HCT116 (cell line): Measurements from ENCODE around the gene TSC22D4. TPM values are rescaled to one million over a fixed set of nuclear protein-coding genes. Genes with fewer than 3 reads are reported as not detected.

ENCODE experiments used
- ATAC-seq: fragments of 200-7000 bp; cut with Tn5 transposase; 2 replicates; pipeline ENCODE4 v1.9.1; 2020; ENCODE audit warnings: mild to moderate bottlenecking, moderate library complexity
- BruUV-seq: library from RNA; stranded (reverse); fragments of 400-500 nt; replicated peaks from 2 replicates; lab custom pipeline; 2021; lab: Mats Ljungman, UMichigan
- CTCF ChIA-PET: fragments of 300-600 bp; sonication (Branson Sonifier 250); formaldehyde crosslinking; loops from one replicate; lab custom pipeline; 2021; ENCODE audit warnings: antibody characterized with exemption; lab: Charles Lee
- POLR2A ChIA-PET: fragments of 300-600, 350-600 bp; sonication (Branson Sonifier 250); formaldehyde crosslinking; loops from one replicate; lab custom pipeline; 2021; ENCODE audit warnings: antibody characterized with exemption; lab: Charles Lee
- RAD21 ChIA-PET, 2 experiments: fragments of 300-600 bp; sonication (Branson Sonifier 250); formaldehyde crosslinking; loops; one replicate each; lab custom pipeline; 2023; ENCODE audit warnings: low total read pairs in 2 of 2; ENCODE audit not compliant: uncharacterized antibody in 2 of 2, unreplicated experiment in 2 of 2, low non-redundant PET in 1 of 2; lab: Charles Lee
- DNase-seq: peaks from one replicate; pipeline ENCODE4 v3.0.0-alpha.2; 2010; ENCODE audit warnings: low read depth, low spot score
- H2AFZ ChIP-seq: fragments of 200-600 bp; shearing (Covaris generic), sonication (generic); 2 replicates; pipeline ENCODE4 v1.6.1; 2017; ENCODE audit warnings: low read depth, mixed run types, mixed read lengths, antibody characterized with exemption, low read length; ENCODE audit not compliant: poor library complexity, severe bottlenecking
- H3K27ac ChIP-seq: 2 replicates; pipeline ENCODE4 v1.5.1; 2012; ENCODE audit warnings: low read depth, low read length
- H3K27me3 ChIP-seq: fragments of 200-600 bp; sonication (generic); 2 replicates; pipeline ENCODE4 v1.6.1; 2016; ENCODE audit warnings: mixed run types, low read length, mixed read lengths; ENCODE audit not compliant: insufficient read depth
- H3K36me3 ChIP-seq, 2 experiments: fragments of 200-500 bp in 1 of 2; fragments of 200-600 bp in 1 of 2; sonication (Bioruptor generic) in 1 of 2; sonication (generic) in 1 of 2; 2 replicates each; pipeline versions ENCODE4 v1.5.1 to v1.6.1; 2014 to 2016; ENCODE audit warnings: low read length in 2 of 2, inconsistent platforms in 1 of 2, mixed read lengths in 1 of 2, mixed run types in 1 of 2; ENCODE audit not compliant: insufficient read depth in 2 of 2, control insufficient read depth in 1 of 2
- H3K4me1 ChIP-seq, 2 experiments: fragments of 200-600 bp in 1 of 2; sonication (generic) in 1 of 2; 2 replicates each; pipeline versions ENCODE4 v1.5.1 to v1.6.1; 2012 to 2017; ENCODE audit warnings: low read length in 2 of 2, inconsistent platforms in 1 of 2, mild to moderate bottlenecking in 1 of 2, mixed read lengths in 1 of 2, mixed run types in 1 of 2, moderate library complexity in 1 of 2; ENCODE audit not compliant: insufficient read depth in 2 of 2, control insufficient read depth in 1 of 2
- H3K4me2 ChIP-seq: fragments of 200-600 bp; sonication (generic); 2 replicates; pipeline ENCODE4 v1.6.1; 2017; ENCODE audit warnings: mixed run types, low read length, mixed read lengths
- H3K4me3 ChIP-seq, 2 experiments: fragments of 200-600 bp in 1 of 2; sonication (generic) in 1 of 2; replicated peaks in 1 of 2; 2 replicates each; pipeline ENCODE4 v1.5.1; 2011 to 2016; ENCODE audit warnings: low read length in 2 of 2, control low read depth in 1 of 2, low read depth in 1 of 2, mild to moderate bottlenecking in 1 of 2, mixed read lengths in 1 of 2, mixed run types in 1 of 2
- H3K79me2 ChIP-seq: fragments of 200-600 bp; sonication (generic); 2 replicates; pipeline ENCODE4 v1.6.1; 2017; ENCODE audit warnings: mild to moderate bottlenecking, mixed run types, low read length, moderate library complexity, mixed read lengths; ENCODE audit not compliant: insufficient read depth
- H3K9ac ChIP-seq: fragments of 200-600 bp; sonication (generic); 2 replicates; pipeline ENCODE4 v1.6.1; 2016; ENCODE audit warnings: low read length, mixed read lengths
- H3K9me2 ChIP-seq: fragments of 200-600 bp; sonication (generic), shearing (Covaris generic); 2 replicates; pipeline ENCODE4 v1.6.1; 2017; ENCODE audit warnings: mixed run types, mild to moderate bottlenecking, moderate library complexity; ENCODE audit not compliant: insufficient read depth
- H3K9me3 ChIP-seq, 2 experiments: fragments of 200-500 bp in 1 of 2; fragments of 200-600 bp in 1 of 2; sonication (Bioruptor generic) in 1 of 2; sonication (generic) in 1 of 2; 2 replicates each; pipeline ENCODE4 v1.6.1; 2014 to 2017; ENCODE audit warnings: low read length in 2 of 2, mixed read lengths in 2 of 2, inconsistent platforms in 1 of 2, low read depth in 1 of 2, mild to moderate bottlenecking in 1 of 2, mixed run types in 1 of 2, moderate library complexity in 1 of 2; ENCODE audit not compliant: control insufficient read depth in 1 of 2, insufficient read depth in 1 of 2
- H4K20me1 ChIP-seq: fragments of 200-600 bp; sonication (generic), shearing (Covaris generic); 2 replicates; pipeline ENCODE4 v1.6.1; 2017; ENCODE audit warnings: mixed run types, mild to moderate bottlenecking, moderate library complexity; ENCODE audit not compliant: insufficient read depth
- CBX3 ChIP-seq: IDR thresholded peaks from 2 replicates; pipeline ENCODE4 v1.6.1; 2012; ENCODE audit warnings: low read depth
- CEBPB ChIP-seq: IDR thresholded peaks from 2 replicates; pipeline ENCODE4 v1.6.1; 2012; ENCODE audit warnings: low read depth
- EGR1 ChIP-seq: IDR thresholded peaks from 2 replicates; pipeline ENCODE4 v1.6.1; 2012; ENCODE audit warnings: low read depth
- EZH2 ChIP-seq: fragments of 200-600 bp; sonication (generic); IDR thresholded peaks from 2 replicates; pipeline ENCODE4 v1.6.1; 2017; ENCODE audit warnings: antibody characterized with exemption, mixed run types
- EZH2phosphoT487 ChIP-seq: fragments of 200-600 bp; IDR thresholded peaks from 2 replicates; pipeline ENCODE4 v1.6.1; 2018; ENCODE audit warnings: antibody characterized with exemption, borderline replicate concordance
- FOSL1 ChIP-seq: IDR thresholded peaks from 2 replicates; pipeline ENCODE4 v1.6.1; 2012; ENCODE audit warnings: low read depth
- JUND ChIP-seq: IDR thresholded peaks from 2 replicates; pipeline ENCODE4 v1.6.1; 2012
- POLR2A ChIP-seq: IDR thresholded peaks from 2 replicates; pipeline ENCODE4 v1.7.0; 2011; ENCODE audit warnings: borderline replicate concordance; ENCODE audit not compliant: insufficient read depth, insufficient read length; ENCODE audit errors: extremely low read depth
- POLR2AphosphoS5 ChIP-seq: IDR thresholded peaks from 2 replicates; pipeline ENCODE4 v1.6.1; 2011; ENCODE audit warnings: mild to moderate bottlenecking, low read depth, low read length, moderate library complexity
- RAD21 ChIP-seq: IDR thresholded peaks from 2 replicates; pipeline ENCODE4 v1.6.1; 2012; ENCODE audit warnings: low read depth, mild to moderate bottlenecking
- SIN3A ChIP-seq: IDR thresholded peaks from 2 replicates; pipeline ENCODE4 v1.6.1; 2012; ENCODE audit warnings: low read depth
- SP1 ChIP-seq: IDR thresholded peaks from 2 replicates; pipeline ENCODE4 v1.6.1; 2012; ENCODE audit warnings: low read depth
- SRF ChIP-seq: IDR thresholded peaks from 2 replicates; pipeline ENCODE4 v1.6.1; 2012; ENCODE audit warnings: low read depth
- TCF7L2 ChIP-seq: IDR thresholded peaks from 2 replicates; pipeline ENCODE4 v1.7.0; 2011; ENCODE audit warnings: borderline replicate concordance, inconsistent platforms; ENCODE audit not compliant: insufficient read depth, insufficient read length; ENCODE audit errors: extremely low read depth
- ZNF274 ChIP-seq: fragments of 200-500 bp; sonication (Bioruptor generic); IDR thresholded peaks from 2 replicates; pipeline ENCODE4 v1.6.1; 2014; ENCODE audit warnings: mild to moderate bottlenecking, low read depth, low read length, inconsistent platforms
- intact Hi-C: fragments of 100-400 bp; cut with micrococcal nuclease; formaldehyde crosslinking; loops from 2 replicates; pipeline ENCODE4 v1.10.0; 2022
- total RNA-seq: library from RNA; stranded (reverse); gene quantifications from one replicate; pipeline ENCODE4 v1.2.1, GENCODE V29; 2021; ENCODE audit not compliant: unreplicated experiment
- TF ChIP-seq, protein P1 (sequence below): IDR thresholded peaks from 2 replicates; pipeline ENCODE4 v1.6.1; 2012
- TF ChIP-seq, protein P2 (sequence below): IDR thresholded peaks from 2 replicates; pipeline ENCODE4 v1.6.1; 2011; ENCODE audit warnings: mild to moderate bottlenecking, low read length, moderate library complexity; ENCODE audit not compliant: insufficient replicate concordance; ENCODE audit errors: extremely low read depth

Gene TSC22D4
- total RNA-seq, 1 experiment from 2014 or later = 36.9 TPM

DNA sequence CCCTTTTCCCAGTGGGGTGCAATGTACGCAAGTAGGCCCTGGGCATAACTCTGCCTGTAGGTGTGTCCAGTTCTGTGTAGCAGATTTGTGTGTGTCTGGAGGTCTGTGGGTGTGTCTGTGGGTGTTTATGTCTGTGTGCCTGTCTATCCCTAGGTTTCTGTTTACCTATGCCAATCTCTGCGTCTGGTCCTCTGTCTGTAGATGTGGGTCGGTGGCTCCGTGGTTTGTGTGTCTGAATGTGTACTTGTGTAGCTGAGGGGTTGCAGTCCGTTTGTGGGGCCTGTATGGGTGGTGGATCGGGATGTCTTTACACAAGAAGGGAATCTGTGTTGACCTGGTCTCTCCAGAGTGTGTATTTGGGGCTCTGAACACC lies 5.6 kb upstream of the TSC22D4 start:
- Histone ChIP-seq H3K9me3 (no peaks in the 10 kb centered on the region), H3K4me1 (peaks cover 14 to 50% of the 10 kb centered on the region in 2 experiments), H3K9me2 (no peaks in the 10 kb centered on the region), H3K27ac (no peak overlapping the region; the same call in 1 of the 2 replicates), H3K4me2 (peak overlapping the region; percentile 88), H4K20me1 (no peaks in the 10 kb centered on the region), H3K4me3 (peak overlapping the region in 1 of 2 experiments; percentile 67; a peak in 2 of 4 replicates), H2AFZ (no peak overlapping the region), H3K79me2 (no peaks in the 10 kb centered on the region), H3K27me3 (no peaks in the 10 kb centered on the region), H3K36me3 (no peaks in the 10 kb centered on the region), H3K9ac (no peak overlapping the region)
- TSS peak; percentile 43 for BruUV-seq
- ChIA-PET RAD21 (no interaction called here), CTCF (no interaction called here), POLR2A (no interaction called here)
- TF ChIP-seq POLR2AphosphoS5 (no peak), SP1 (no peak), FOSL1 (no peak), ZNF274 (no peak), EGR1 (no peak), JUND (no peak), TCF7L2 (no peak), CEBPB (no peak), POLR2A (no peak), RAD21 (no peak), CBX3 (no peak), SRF (no peak), SIN3A (no peak), EZH2 (no peak), EZH2phosphoT487 (no peak)
- TF ChIP-seq, protein P1, sequence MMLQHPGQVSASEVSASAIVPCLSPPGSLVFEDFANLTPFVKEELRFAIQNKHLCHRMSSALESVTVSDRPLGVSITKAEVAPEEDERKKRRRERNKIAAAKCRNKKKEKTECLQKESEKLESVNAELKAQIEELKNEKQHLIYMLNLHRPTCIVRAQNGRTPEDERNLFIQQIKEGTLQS = no peak
- TF ChIP-seq, protein P2, sequence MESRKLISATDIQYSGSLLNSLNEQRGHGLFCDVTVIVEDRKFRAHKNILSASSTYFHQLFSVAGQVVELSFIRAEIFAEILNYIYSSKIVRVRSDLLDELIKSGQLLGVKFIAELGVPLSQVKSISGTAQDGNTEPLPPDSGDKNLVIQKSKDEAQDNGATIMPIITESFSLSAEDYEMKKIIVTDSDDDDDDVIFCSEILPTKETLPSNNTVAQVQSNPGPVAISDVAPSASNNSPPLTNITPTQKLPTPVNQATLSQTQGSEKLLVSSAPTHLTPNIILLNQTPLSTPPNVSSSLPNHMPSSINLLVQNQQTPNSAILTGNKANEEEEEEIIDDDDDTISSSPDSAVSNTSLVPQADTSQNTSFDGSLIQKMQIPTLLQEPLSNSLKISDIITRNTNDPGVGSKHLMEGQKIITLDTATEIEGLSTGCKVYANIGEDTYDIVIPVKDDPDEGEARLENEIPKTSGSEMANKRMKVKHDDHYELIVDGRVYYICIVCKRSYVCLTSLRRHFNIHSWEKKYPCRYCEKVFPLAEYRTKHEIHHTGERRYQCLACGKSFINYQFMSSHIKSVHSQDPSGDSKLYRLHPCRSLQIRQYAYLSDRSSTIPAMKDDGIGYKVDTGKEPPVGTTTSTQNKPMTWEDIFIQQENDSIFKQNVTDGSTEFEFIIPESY = no peak
- DNase-seq (no peak), ATAC-seq (no peak)
- intact Hi-C loops = no loop called here
